GM21529 (cell line): Measurements from ENCODE around the gene MRPL40.
"Not testable (repeated sequence)": the region's sequence is repeated elsewhere in the genome, so short reads cannot be mapped to it uniquely, and the experiment has no call there.

Source experiments
- ATAC-seq: cut with Tn5 transposase; IDR thresholded peaks from one replicate; pipeline ENCODE4 v1.9.1; 2021; ENCODE audit not compliant: unreplicated experiment

MRPL40 gene

DNA sequence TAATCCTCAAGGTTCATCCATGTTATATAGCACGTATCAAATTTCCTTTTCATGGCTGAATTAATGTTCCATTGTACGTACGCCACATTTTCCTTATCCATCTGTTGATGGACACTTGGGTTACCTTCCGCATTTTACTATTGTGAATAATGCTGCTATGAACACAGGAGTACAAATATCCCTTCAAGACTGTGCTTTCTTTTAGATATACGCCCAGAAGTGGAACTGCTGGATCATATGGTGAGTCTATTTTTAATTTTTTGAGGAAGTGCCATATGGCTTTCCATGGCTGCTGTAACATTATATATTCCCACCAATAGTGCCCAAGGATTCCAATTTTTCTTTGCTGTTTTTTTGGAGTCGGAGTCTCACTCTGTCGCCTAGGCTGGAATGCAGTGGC is 6.0 kb downstream of the MRPL40 start:
- ATAC-seq = no peak

DNA sequence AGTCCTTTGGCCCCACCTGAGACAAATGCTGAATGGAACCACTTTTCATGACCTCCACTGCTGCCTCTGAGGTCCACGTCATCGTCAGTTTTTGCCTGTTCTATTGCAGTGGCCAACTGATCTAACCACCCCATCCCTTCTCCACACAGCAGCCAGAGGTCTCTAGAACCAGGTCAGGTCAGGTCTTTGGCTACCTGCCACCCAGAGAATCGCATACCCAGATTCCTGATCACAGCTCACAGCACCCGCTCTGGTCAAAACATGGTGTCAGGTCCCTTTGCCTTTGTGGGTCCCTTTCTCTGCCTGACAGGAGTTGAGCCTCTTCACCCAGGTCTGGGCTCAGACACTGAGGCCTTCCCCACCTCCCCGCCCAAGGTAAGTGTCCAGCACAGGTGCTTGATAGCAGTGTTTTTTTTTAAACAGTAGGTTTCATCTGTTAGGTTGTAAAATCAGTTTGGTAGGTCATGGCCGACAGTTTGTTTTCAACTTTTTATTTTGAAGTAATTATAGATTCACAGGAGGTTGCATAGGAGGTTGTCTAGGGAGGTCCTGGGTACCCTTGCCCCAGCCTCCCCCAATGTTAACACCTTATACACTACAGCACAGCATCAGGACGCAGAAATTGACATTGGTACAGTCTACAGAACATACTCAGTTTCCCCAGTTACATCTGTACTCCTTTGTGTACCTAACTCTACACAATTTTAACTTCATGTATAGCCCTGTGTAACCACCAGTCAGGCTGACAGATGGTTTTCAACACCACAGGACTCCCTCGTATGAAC is 8.3 kb downstream of the MRPL40 start:
- ATAC-seq = no peak

DNA sequence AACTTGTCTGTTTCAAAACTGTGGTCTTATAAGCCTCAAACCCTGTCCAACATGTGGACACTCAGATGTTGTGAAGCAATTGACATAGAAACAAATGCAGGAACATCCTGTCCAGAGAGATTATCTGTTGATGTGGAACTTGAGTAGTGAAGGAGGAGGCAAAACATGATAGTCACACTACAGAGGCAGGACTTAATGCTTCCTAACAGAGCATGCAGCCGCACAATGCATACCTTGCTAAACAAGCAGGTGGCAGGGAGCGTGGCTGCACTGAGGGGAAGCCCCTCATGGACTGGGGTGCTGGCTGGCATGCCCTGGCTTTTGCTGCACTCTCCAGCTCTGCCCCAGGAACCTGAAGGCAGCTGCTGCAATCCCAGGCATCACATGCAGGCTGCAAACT is 9.8 kb downstream of the MRPL40 start:
- ATAC-seq = no peak

DNA sequence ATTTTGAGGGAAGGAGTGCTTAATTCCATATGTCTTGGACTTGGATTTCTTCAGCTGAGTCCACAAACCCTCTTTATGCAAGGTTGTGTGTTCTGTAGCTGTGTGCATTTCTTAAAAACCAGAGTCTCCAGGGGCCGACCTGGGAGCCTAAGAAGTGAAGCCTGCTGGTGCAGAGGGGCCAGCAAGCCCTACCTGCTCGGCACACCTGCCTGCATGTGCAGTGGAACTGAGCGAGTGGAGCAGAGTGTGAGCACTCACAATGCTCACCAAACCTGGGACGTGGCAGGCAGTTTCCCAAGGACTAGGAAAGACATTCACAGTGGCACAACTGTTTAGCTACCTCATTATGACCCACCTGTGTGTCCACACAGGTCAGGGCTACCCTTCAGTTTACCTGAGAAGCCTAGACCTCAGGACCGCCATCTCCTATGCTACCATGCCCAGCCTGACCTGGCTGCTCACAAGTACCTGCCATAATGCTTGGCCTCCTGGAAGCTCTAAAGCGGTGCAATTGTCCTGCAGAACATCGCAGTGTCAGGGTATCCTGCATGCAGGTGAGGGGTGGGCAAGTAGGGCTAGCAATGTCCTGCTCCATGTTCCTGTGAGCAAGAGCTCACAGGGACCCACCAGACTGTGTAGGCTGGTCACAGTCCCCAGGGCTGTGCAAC is 11.3 kb downstream of the MRPL40 start:
- ATAC-seq = no peak

- ATAC-seq = not testable (repeated sequence)
These were observed 13.1 kb downstream of the MRPL40 start for GRCh38 chr22:19445279-19445982.

- no peak for ATAC-seq
These were observed 14.4 kb downstream of the MRPL40 start for GRCh38 chr22:19446603-19447329.

GRCh38 chr22:19447330-19448075 is 15.2 kb downstream of the MRPL40 start, which contains the start of gene C22orf39:
Gene C22orf39 (minus strand): TSS chr22:19447711. CDS start chr22:19447688, 23 bp downstream.
- ATAC-seq = peak; percentile 84

- ATAC-seq = peak; percentile 37
These were observed 15.8 kb downstream of the MRPL40 start for GRCh38 chr22:19448076-19448607.

DNA sequence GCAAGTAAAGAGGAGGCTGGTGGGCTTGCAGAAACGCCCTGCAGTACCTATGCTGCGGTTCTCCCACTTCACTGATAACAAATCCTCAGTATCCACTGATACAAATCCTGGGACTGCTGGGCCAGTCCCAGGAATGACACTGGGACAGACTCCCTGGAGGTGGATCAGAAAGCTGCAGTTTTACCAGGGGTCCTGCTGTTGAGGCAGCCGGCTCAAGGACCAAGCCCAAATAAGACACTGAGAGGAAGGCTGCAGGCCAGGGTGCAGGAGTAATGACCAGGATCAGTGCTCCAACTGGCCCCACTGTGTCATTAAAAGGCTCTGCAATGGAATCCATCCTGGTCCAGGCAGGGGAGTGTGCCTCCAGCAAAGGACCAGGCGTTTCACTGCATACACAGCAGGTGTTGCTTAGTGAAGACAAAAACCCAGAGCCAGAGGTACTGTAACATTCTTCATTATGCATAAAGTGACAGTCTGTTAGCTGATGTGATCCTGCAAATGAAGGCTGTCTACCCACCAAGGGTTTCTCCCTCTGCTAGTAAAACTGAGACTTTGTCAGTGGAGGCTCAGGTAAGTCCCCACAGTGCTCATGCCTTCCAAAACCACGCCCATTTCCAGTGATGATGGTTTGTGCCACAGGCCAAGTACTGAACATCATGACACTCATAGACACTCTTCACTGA is 16.5 kb downstream of the MRPL40 start:
- no peak for ATAC-seq

- ATAC-seq = no peak
These were observed 17.1 kb downstream of the MRPL40 start for GRCh38 chr22:19449422-19449767.

- ATAC-seq = no peak
These were observed 18.2 kb downstream of the MRPL40 start for GRCh38 chr22:19450363-19451175.

- ATAC-seq = no peak
These were observed 19.2 kb downstream of the MRPL40 start for GRCh38 chr22:19451570-19451969.

GRCh38 chr22:19453718-19454117 is 21.4 kb downstream of the MRPL40 start:
- no peak for ATAC-seq

GRCh38 chr22:19454156-19454555 is 21.8 kb downstream of the MRPL40 start:
- ATAC-seq = no peak

DNA sequence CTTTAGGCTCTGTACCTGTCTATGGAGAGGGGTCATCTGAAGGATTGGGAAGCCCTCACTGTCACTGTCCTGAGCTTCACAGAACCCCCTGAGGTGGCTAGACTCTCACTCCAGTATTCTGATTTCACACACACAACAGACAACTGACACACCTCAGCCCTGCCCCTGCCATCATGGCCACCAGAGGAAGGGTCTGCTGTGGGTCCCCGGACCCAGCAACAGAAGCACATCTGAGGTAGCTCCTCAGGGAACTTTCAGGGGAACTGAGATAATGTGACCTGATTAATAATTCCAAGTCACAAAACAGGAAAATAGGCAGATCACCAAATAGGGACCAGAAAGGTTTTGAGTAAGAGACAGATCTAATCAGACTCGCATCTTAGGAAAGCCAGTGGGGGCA is 22.7 kb downstream of the MRPL40 start:
- ATAC-seq = no peak

DNA sequence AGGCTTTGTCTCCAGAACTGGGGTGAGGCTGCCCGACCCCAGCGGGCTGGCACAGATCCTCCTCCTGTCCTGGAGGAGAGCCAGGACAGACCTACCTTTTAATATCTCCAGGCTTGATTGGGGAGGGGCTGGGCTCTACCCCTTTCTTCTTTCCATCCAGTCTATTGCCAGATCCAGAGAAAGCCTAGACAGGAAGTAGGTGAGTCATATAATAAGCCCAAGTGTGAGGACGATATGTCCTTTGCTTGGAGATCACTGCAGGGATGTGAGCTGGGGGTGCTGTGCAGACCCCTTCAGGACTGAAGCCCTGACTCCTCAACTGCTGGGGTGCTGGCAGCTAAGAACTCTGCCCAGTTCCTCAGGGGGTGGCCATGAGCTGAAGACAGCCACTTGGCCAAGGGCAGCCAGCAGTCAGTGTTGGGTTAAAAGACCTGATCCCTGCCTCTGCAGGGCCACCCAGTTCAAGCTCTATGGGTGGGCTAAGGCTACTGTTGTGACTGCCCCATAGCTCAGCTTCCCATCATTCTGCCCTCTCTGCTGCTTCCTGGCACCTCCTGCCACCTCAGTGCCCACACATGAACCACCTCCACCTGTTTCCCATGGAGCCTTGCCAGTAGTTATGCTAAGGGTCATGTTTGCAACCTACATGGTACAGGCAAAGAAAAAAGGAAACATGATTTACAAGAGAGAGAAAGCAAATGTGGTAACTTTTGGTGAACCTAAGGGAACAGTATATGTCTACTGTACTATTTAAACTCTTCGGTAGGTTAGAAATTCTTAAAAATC is 23.4 kb downstream of the MRPL40 start:
- no peak for ATAC-seq

DNA sequence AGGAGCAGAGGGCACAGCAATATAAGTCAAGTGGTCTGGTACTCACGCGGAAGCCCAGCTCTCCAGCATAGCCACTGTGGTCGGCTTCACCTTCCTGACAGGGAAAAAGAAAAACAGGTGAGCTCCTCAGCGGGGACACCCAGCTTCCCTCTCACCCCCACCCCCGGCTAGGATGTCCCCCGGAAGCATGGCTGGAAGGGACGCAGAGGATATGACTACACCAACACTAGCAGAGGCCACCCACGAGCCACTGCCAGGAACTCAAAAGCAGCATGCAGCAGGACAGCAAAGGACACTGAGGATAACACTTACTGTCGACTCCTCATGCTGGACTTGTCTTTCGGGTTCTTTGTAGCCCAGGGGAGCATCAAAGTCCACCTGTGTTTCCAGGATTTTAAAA is 24.2 kb downstream of the MRPL40 start:
- no peak for ATAC-seq

DNA sequence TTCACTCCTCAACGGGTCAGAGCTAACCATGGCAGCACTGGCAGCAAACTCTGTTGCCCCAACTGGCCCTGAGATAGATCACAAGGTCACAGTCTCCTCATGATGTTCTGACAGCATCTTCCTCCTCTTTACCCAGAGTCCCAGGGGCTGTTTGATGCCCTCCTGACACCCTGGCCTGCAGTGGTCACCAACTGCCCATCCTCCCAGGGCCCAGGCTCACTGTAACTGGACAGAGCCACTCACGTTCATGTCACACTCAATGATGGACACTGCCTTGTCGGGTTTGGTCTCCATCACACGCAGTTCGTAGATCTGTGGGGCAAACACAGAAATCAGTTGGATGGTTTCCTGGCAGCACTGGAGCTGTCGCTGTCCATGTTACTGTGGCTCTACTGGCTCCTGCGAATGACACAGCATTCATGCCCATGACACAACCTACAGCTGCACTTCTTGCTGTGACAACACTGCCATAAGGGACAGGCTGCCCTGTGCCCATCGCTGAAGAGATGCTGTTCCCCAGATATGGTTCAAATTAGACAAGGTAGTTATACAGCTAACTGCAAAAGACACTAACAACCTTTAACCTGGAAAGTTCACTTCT is 25.6 kb downstream of the MRPL40 start:
- ATAC-seq = no peak
